NCI-H2196 (cell line): ENCODE measurements around the gene CARD11.

Experiments used
- DNase-seq: peaks from one replicate; lab custom pipeline; 2025; ENCODE audit not compliant: unreplicated experiment; lab: John Stamatoyannopoulos, UW

Gene CARD11

GRCh38 chr7:2945171-2945570 lies 98.5 kb downstream of the CARD11 start:
- no peak for DNase-seq

GRCh38 chr7:2944739-2945138 lies 98.9 kb downstream of the CARD11 start:
- no peak for DNase-seq

- DNase-seq: no peak
These were observed 99.6 kb downstream of the CARD11 start for GRCh38 chr7:2943851-2944601.

- no peak for DNase-seq
These were observed 102.3 kb downstream of the CARD11 start for GRCh38 chr7:2941216-2941859.

GRCh38 chr7:2940466-2940865 lies 103.2 kb downstream of the CARD11 start:
- no peak for DNase-seq

- no peak for DNase-seq
These were observed 104.3 kb downstream of the CARD11 start for GRCh38 chr7:2939193-2939885.

GRCh38 chr7:2938514-2939192 lies 105.0 kb downstream of the CARD11 start:
- DNase-seq: no peak

- DNase-seq: no peak
These were observed 105.8 kb downstream of the CARD11 start for GRCh38 chr7:2937701-2938513.

- no peak for DNase-seq
These were observed 106.6 kb downstream of the CARD11 start for GRCh38 chr7:2936891-2937580.

GRCh38 chr7:2936301-2936700 lies 107.4 kb downstream of the CARD11 start:
- no peak for DNase-seq

GRCh38 chr7:2934984-2935740 lies 108.5 kb downstream of the CARD11 start:
- no peak for DNase-seq

- no peak for DNase-seq
These were observed 109.4 kb downstream of the CARD11 start for GRCh38 chr7:2934211-2934731.

- no peak for DNase-seq
These were observed 111.0 kb downstream of the CARD11 start for GRCh38 chr7:2932402-2933251.

- no peak for DNase-seq
These were observed 112.6 kb downstream of the CARD11 start for GRCh38 chr7:2931034-2931415.

GRCh38 chr7:2930310-2931033 lies 113.2 kb downstream of the CARD11 start:
- DNase-seq: no peak

GRCh38 chr7:2929321-2930201 lies 114.1 kb downstream of the CARD11 start:
- no peak for DNase-seq
